Ovary (tissue), 3 donors: ENCODE data around the gene GAGE12G.
"Not testable (repeated sequence)": the region's sequence is repeated elsewhere in the genome, so short reads cannot be mapped to it uniquely, and the experiment has no call there.

Source experiments
- POLR2A ChIP-seq: fragments of 450-650 bp; IDR thresholded peaks from one replicate; pipeline ENCODE4 v1.6.1; 2017; ENCODE audit warnings: antibody characterized with exemption, mild to moderate bottlenecking, moderate library complexity
- TF ChIP-seq, protein P1 (sequence below), 3 donors: fragments of 450-650 bp in 2 of 3; fragments of 200-600 bp in 1 of 3; IDR thresholded peaks; one replicate each; pipeline versions ENCODE4 v1.5.1 to v1.8.0; 2016 to 2022; ENCODE audit warnings: antibody characterized with exemption in 3 of 3, mild to moderate bottlenecking in 1 of 3
- donor health status: DM: no; HTN: no; CAD: no.

DNA sequence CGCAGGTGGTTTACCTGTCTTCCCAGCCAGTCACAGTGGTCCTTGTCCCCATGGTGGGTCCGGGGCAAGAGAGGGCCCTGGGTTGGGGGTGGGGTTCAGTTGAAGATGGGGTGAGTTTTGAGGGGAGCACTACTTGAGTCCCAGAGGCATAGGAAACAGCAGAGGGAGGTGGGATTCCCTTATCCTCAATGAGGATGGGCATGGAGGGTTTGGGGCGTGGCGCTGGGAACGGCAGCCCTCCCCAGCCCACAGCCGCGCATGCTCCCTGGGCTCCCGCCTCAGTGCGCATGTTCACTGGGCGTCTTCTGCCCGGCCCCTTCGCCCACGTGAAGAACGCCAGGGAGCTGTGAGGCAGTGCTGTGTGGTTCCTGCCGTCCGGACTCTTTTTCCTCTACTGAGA, 38.3 kb upstream of the GAGE12G start, which contains the start of gene GAGE12C:
- not testable (repeated sequence) for TF ChIP-seq POLR2A
- TF ChIP-seq, protein P1, sequence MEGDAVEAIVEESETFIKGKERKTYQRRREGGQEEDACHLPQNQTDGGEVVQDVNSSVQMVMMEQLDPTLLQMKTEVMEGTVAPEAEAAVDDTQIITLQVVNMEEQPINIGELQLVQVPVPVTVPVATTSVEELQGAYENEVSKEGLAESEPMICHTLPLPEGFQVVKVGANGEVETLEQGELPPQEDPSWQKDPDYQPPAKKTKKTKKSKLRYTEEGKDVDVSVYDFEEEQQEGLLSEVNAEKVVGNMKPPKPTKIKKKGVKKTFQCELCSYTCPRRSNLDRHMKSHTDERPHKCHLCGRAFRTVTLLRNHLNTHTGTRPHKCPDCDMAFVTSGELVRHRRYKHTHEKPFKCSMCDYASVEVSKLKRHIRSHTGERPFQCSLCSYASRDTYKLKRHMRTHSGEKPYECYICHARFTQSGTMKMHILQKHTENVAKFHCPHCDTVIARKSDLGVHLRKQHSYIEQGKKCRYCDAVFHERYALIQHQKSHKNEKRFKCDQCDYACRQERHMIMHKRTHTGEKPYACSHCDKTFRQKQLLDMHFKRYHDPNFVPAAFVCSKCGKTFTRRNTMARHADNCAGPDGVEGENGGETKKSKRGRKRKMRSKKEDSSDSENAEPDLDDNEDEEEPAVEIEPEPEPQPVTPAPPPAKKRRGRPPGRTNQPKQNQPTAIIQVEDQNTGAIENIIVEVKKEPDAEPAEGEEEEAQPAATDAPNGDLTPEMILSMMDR (IDR thresholded peaks at IDR 0.05) = not testable (repeated sequence)
